ENCODE results near the gene PIGO.

PIGO gene

GRCh38 chr9:35076848-35077247 lies 19.5 kb downstream of the PIGO start:
- Histone ChIP-seq H3K27ac (ENCODE audit: low read length) (no peak overlapping the region), H2AFZ (ENCODE audit: low read length) (no peak overlapping the region), H3K79me2 (ENCODE audit: low read length) (peaks cover 52% of the 10 kb centered on the region), H3K4me1 (ENCODE audit: low read length) (peaks cover 8% of the 10 kb centered on the region; the same call in 1 of the 2 replicates), H3K9me2 (replicated peaks; ENCODE audit: insufficient read depth, low read length) (no peaks in the 10 kb centered on the region), H3F3A (ENCODE audit: insufficient read depth, low read length) (peaks cover 28% of the 10 kb centered on the region), H3K9me3 (replicated peaks; ENCODE audit: insufficient read depth, low read length) (no peaks in the 10 kb centered on the region), H3K9ac (ENCODE audit: low read length) (no peak overlapping the region), H3K36me3 (replicated peaks; ENCODE audit: insufficient read depth, low read length) (no peaks in the 10 kb centered on the region), H3K4me3 (ENCODE audit: low read length) (no peak overlapping the region), H3K27me3 (replicated peaks; ENCODE audit: insufficient read depth, low read length) (no peaks in the 10 kb centered on the region), H4K20me1 (ENCODE audit: insufficient read depth, low read length) (no peaks in the 10 kb centered on the region), H3K4me2 (ENCODE audit: low read depth, low read length) (no peak overlapping the region)
- TF ChIP-seq CTCF (IDR thresholded peaks at IDR 0.05; ENCODE audit: low read length) (no peak), EZH2 (optimal IDR thresholded peaks at IDR 0.05; ENCODE audit: low read depth, low read length) (no peak), EZH2phosphoT487 (IDR thresholded peaks at IDR 0.05; ENCODE audit: low read length) (no peak)
- DNase-seq: no peak

DNA sequence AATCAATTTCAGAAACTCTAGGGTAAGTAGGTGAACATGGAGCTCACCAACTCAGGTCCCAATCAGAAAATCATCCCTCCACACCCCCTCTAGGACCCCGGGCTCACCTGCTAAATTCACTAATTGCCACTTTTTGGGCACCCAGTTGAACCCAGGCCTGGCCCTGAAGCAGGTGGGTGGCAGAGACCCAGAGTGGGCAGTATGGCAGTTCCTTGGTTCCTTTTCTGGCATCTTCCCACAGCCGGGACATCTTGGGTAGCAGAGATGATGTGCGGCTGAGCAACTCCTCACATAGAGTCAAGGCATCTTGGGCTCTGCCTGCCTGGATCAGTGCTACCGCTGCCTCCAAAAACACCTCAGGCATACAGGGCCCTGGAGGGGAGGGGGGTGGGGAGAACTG lies 21.0 kb downstream of the PIGO start:
- H3K4me1 ChIP-seq (ENCODE audit: low read length): peaks cover 8% of the 10 kb centered on the region; the same call in 1 of the 2 replicates
- no peaks in the 10 kb centered on the region for H3K36me3 ChIP-seq (replicated peaks; ENCODE audit: insufficient read depth, low read length)
- H3K9me3 ChIP-seq (replicated peaks; ENCODE audit: insufficient read depth, low read length): no peaks in the 10 kb centered on the region
- no peak overlapping the region for H3K27ac ChIP-seq (ENCODE audit: low read length)
- no peaks in the 10 kb centered on the region for H3K9me2 ChIP-seq (replicated peaks; ENCODE audit: insufficient read depth, low read length)
- H3K4me3 ChIP-seq (ENCODE audit: low read length): no peak overlapping the region
- H2AFZ ChIP-seq (ENCODE audit: low read length): no peak overlapping the region
- no peaks in the 10 kb centered on the region for H3K27me3 ChIP-seq (replicated peaks; ENCODE audit: insufficient read depth, low read length)
- no peak overlapping the region for H3K4me2 ChIP-seq (ENCODE audit: low read depth, low read length)
- peaks cover 7% of the 10 kb centered on the region for H4K20me1 ChIP-seq (ENCODE audit: insufficient read depth, low read length)
- DNase-seq: no peak
- H3K9ac ChIP-seq (ENCODE audit: low read length): no peak overlapping the region
- TF ChIP-seq EZH2 (optimal IDR thresholded peaks at IDR 0.05; ENCODE audit: low read depth, low read length) (no peak), CTCF (IDR thresholded peaks at IDR 0.05; ENCODE audit: low read length) (no peak), EZH2phosphoT487 (IDR thresholded peaks at IDR 0.05; ENCODE audit: low read length) (no peak)
- peaks cover 67% of the 10 kb centered on the region for H3K79me2 ChIP-seq (ENCODE audit: low read length)
- H3F3A ChIP-seq (ENCODE audit: insufficient read depth, low read length): peaks cover 42% of the 10 kb centered on the region

GRCh38 chr9:35074791-35075190 lies 21.6 kb downstream of the PIGO start:
- no peak for DNase-seq
- Histone ChIP-seq H3K9me3 (replicated peaks; ENCODE audit: insufficient read depth, low read length) (no peaks in the 10 kb centered on the region), H3K9me2 (replicated peaks; ENCODE audit: insufficient read depth, low read length) (no peaks in the 10 kb centered on the region), H3K27me3 (replicated peaks; ENCODE audit: insufficient read depth, low read length) (no peaks in the 10 kb centered on the region), H3K36me3 (replicated peaks; ENCODE audit: insufficient read depth, low read length) (no peaks in the 10 kb centered on the region), H3F3A (ENCODE audit: insufficient read depth, low read length) (peaks cover 42% of the 10 kb centered on the region), H3K9ac (ENCODE audit: low read length) (no peak overlapping the region), H3K4me2 (ENCODE audit: low read depth, low read length) (no peak overlapping the region), H4K20me1 (ENCODE audit: insufficient read depth, low read length) (peaks cover 13% of the 10 kb centered on the region), H3K79me2 (ENCODE audit: low read length) (peaks cover 73% of the 10 kb centered on the region), H2AFZ (ENCODE audit: low read length) (no peak overlapping the region), H3K4me1 (ENCODE audit: low read length) (peaks cover 8% of the 10 kb centered on the region; the same call in 1 of the 2 replicates), H3K4me3 (ENCODE audit: low read length) (no peak overlapping the region), H3K27ac (ENCODE audit: low read length) (no peak overlapping the region)
- TF ChIP-seq EZH2 (optimal IDR thresholded peaks at IDR 0.05; ENCODE audit: low read depth, low read length): no peak
- no peak for TF ChIP-seq CTCF (IDR thresholded peaks at IDR 0.05; ENCODE audit: low read length)
- no peak for TF ChIP-seq EZH2phosphoT487 (IDR thresholded peaks at IDR 0.05; ENCODE audit: low read length)

All from MM.1S (cell line).